B cell (primary cell): Measurements from ENCODE around the gene TMEM87B. TPM values are rescaled to one million over a fixed set of nuclear protein-coding genes. Genes with fewer than 3 reads are reported as not detected.
"Not testable (repeated sequence)": the region's sequence is repeated elsewhere in the genome, so short reads cannot be mapped to it uniquely, and the experiment has no call there.

Source experiments
- ATAC-seq: fragments of 200-7000 bp; cut with Tn5 transposase; one replicate; pipeline ENCODE4 v1.10.0; 2021; ENCODE audit warnings: low read depth, mild to moderate bottlenecking, moderate number of reproducible peaks, moderate library complexity
- CTCF ChIA-PET: fragments of 350-600 bp; sonication (Branson Sonifier 250); formaldehyde crosslinking; loops from one replicate; lab custom pipeline; 2021; ENCODE audit warnings: antibody characterized with exemption, inconsistent platforms; lab: Charles Lee
- POLR2A ChIA-PET: fragments of 350-600 bp; sonication (Branson Sonifier 250); formaldehyde crosslinking; loops from one replicate; lab custom pipeline; 2021; ENCODE audit warnings: antibody characterized with exemption; lab: Charles Lee
- DNase-seq: peaks from one replicate; pipeline ENCODE4 v3.0.0; 2013
- H2AFZ ChIP-seq: 2 replicates; pipeline ENCODE4 v1.6.1; 2012; ENCODE audit warnings: mild to moderate bottlenecking, low read depth, low read length; ENCODE audit not compliant: insufficient read depth, poor library complexity, severe bottlenecking
- H3K27ac ChIP-seq, 2 donors: 1 replicate in 1 of 2; 2 replicates in 1 of 2; pipeline ENCODE4 v1.5.1; 2012 to 2013; ENCODE audit warnings: low read length in 2 of 2, mild to moderate bottlenecking in 2 of 2, moderate library complexity in 1 of 2
- H3K27me3 ChIP-seq, 4 experiments: fragments of 200-600 bp in 1 of 4; sonication (generic) in 1 of 4; replicated peaks in 1 of 4; 1 replicate in 2 of 4; 2 replicates in 2 of 4; pipeline versions ENCODE4 v1.6.1 to v1.7.0; 2013 to 2016; ENCODE audit warnings: low read length in 3 of 4, mild to moderate bottlenecking in 2 of 4, mixed read lengths in 1 of 4, moderate library complexity in 1 of 4; ENCODE audit not compliant: insufficient read depth in 4 of 4, control insufficient read depth in 3 of 4; ENCODE audit errors: control extremely low read depth in 1 of 4
- H3K36me3 ChIP-seq, 2 experiments: replicated peaks in 1 of 2; 1 replicate in 1 of 2; 2 replicates in 1 of 2; pipeline versions ENCODE4 v1.6.1 to v1.7.1; 2013; ENCODE audit warnings: low read length in 1 of 2; ENCODE audit not compliant: insufficient read depth in 2 of 2, control insufficient read depth in 1 of 2; ENCODE audit errors: control extremely low read depth in 1 of 2, extremely low read depth in 1 of 2
- H3K4me1 ChIP-seq, 2 donors: fragments of 200-600 bp in 1 of 2; sonication (generic) in 1 of 2; 1 replicate in 1 of 2; 2 replicates in 1 of 2; pipeline versions ENCODE4 v1.5.1 to v1.6.1; 2013 to 2017; ENCODE audit warnings: low read length in 2 of 2; ENCODE audit not compliant: control insufficient read depth in 2 of 2, insufficient read depth in 2 of 2
- H3K4me2 ChIP-seq: replicated peaks from 2 replicates; pipeline ENCODE3; 2012; ENCODE audit warnings: mild to moderate bottlenecking, low read depth, low read length; ENCODE audit not compliant: poor library complexity, severe bottlenecking
- H3K4me3 ChIP-seq, 5 experiments: fragments of 200-600 bp in 1 of 5; sonication (generic) in 1 of 5; 1 replicate in 3 of 5; 2 replicates in 2 of 5; pipeline versions ENCODE4 v1.5.1 to v1.7.0; 2011 to 2016; ENCODE audit warnings: low read length in 4 of 5, mild to moderate bottlenecking in 4 of 5, low read depth in 2 of 5, control low read depth in 1 of 5, moderate library complexity in 1 of 5; ENCODE audit not compliant: insufficient read depth in 1 of 5; ENCODE audit errors: control extremely low read depth in 1 of 5, extremely low read depth in 1 of 5
- H3K79me2 ChIP-seq: fragments of 200-600 bp; sonication (generic); one replicate; pipeline ENCODE4 v1.6.0; 2016; ENCODE audit warnings: low read length; ENCODE audit not compliant: control insufficient read depth, insufficient read depth
- H3K9ac ChIP-seq: fragments of 200-600 bp; sonication (generic); 2 replicates; pipeline ENCODE4 v1.6.1; 2017; ENCODE audit warnings: mild to moderate bottlenecking, low read length, moderate library complexity
- H3K9me3 ChIP-seq, 3 donors: one replicate each; pipeline versions ENCODE4 v1.6.1 to v1.7.1; 2013; ENCODE audit warnings: low read length in 2 of 3; ENCODE audit not compliant: control insufficient read depth in 2 of 3, insufficient read depth in 1 of 3; ENCODE audit errors: control extremely low read depth in 1 of 3
- H4K20me1 ChIP-seq: 2 replicates; pipeline ENCODE4 v1.6.0; 2012; ENCODE audit warnings: mild to moderate bottlenecking, low read length; ENCODE audit not compliant: insufficient read depth, control insufficient read depth, poor library complexity, severe bottlenecking
- H3K27ac Mint-ChIP-seq: one replicate; pipeline ENCODE4 v1.8.0; 2021; ENCODE audit warnings: mixed read lengths
- H3K27me3 Mint-ChIP-seq: one replicate; pipeline ENCODE4 v1.8.0; 2021; ENCODE audit warnings: mixed read lengths
- H3K4me1 Mint-ChIP-seq: one replicate; pipeline ENCODE4 v1.8.0; 2021; ENCODE audit warnings: mixed read lengths
- H3K4me3 Mint-ChIP-seq: one replicate; pipeline ENCODE4 v1.8.0; 2021; ENCODE audit warnings: mixed read lengths
- H3K9me3 Mint-ChIP-seq: one replicate; pipeline ENCODE4 v1.8.0; 2022; ENCODE audit warnings: mixed read lengths; ENCODE audit not compliant: insufficient read depth
- EZH2 ChIP-seq: IDR thresholded peaks from 2 replicates; pipeline ENCODE4 v1.6.1; 2012; ENCODE audit warnings: borderline replicate concordance, low read depth, mild to moderate bottlenecking, moderate library complexity, low read length; ENCODE audit not compliant: insufficient read depth, poor library complexity, severe bottlenecking
- WGBS: methylation state at CpG from one replicate; pipeline ENCODE4 v1.1.5; 2013; ENCODE audit warnings: missing lambda C conversion rate; ENCODE audit not compliant: insufficient coverage; 5-methylcytosine and 5-hydroxymethylcytosine counted together
- intact Hi-C: fragments of 100-400 bp; cut with micrococcal nuclease; formaldehyde crosslinking; loops from one replicate; pipeline ENCODE4 v1.10.0; 2022
- polyA plus RNA-seq: library from polyadenylated mRNA; depleted of rRNA; stranded (reverse); fragments of >200 nt; gene quantifications from 2 replicates; pipeline ENCODE4 v1.2.3, GENCODE V29; 2012
- total RNA-seq, 2 donors: library from RNA; stranded (reverse); fragments of 120-200 nt in 1 of 2; gene quantifications; 1 replicate in 1 of 2; 2 replicates in 1 of 2; pipeline versions ENCODE4 v1.2.3 to v1.2.4, GENCODE V29; 2013 to 2022
- TF ChIP-seq, protein P1 (sequence below): fragments of 200-600 bp; IDR thresholded peaks from one replicate; pipeline ENCODE4 v1.8.0; 2022; ENCODE audit warnings: antibody characterized with exemption, mild to moderate bottlenecking

TMEM87B gene
- total and polyA plus RNA-seq, 2 donors (not counting 1 experiment from before 2014, with no cell fraction given), result 9.4 to 21.0 TPM

DNA sequence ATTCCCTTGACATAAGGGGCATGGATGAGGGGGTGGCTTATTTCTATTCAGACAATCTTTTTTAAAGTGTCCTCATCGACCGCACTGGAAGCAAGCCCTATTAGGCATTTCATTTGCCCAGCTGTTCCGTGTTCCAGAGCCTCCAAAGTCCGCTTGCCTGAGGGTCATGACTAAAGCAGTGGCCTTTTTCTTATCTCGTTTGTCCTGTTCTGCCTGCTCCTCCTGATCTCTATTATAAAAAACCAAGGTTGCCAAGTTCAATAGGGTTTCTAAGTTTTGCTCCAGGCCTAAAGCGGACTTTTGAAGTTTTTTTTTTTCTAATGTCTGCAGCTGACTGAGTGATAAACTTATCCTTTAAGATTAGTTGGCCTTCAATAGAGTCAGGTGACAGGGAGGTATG, 13.6 kb upstream of the TMEM87B start:
- H3K9me3 Mint-ChIP-seq, H3K79me2 ChIP-seq, H2AFZ ChIP-seq, H3K36me3 ChIP-seq, CTCF ChIA-PET, H3K27me3 Mint-ChIP-seq, H3K4me1 Mint-ChIP-seq, H4K20me1 ChIP-seq, ATAC-seq, intact Hi-C loops, DNase-seq, H3K27me3 ChIP-seq, POLR2A ChIA-PET, H3K4me3 ChIP-seq, H3K27ac ChIP-seq, H3K27ac Mint-ChIP-seq, H3K4me3 Mint-ChIP-seq, H3K4me1 ChIP-seq, H3K9ac ChIP-seq, H3K4me2 ChIP-seq: not testable (repeated sequence)
- WGBS, result 100% methylated on average over 5 of the region's 6 CpGs
- H3K9me3 ChIP-seq, result peaks cover 6 to 18% (median 6%) of the 10 kb centered on the region in 3 donors

DNA sequence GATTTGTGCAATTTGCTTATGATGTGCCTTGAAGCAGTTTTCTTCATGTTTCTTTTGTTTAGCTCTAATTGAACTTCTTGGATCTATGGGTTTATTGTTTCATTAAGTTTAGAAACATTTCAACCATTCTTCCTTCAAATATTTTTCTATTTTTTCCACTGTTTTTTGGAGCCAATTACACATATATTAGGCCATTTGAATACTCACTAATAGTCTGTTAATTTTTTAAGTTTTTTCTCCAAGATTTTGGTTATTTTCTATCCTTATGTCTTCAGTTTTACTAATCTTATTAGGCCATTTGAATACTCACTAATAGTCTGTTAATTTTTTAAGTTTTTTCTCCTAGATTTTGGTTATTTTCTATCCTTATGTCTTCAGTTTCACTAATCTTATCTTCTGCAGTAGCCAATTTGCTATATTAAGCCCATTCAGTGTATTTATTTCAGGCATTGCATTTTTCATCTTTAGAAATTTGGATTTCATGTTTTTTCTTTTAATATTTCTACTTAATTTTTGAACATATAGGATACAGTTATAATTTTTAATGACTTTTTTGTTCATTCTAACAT, 9.5 kb upstream of the TMEM87B start:
- H3K4me1 Mint-ChIP-seq, result no peaks in the 10 kb centered on the region

More for the DNA sequence above, 9.5 kb upstream of the TMEM87B start:
- Histone ChIP-seq H3K79me2 (no peaks in the 10 kb centered on the region), H3K27ac (no peak overlapping the region), H4K20me1 (no peaks in the 10 kb centered on the region), H2AFZ (no peak overlapping the region), H3K4me1 (no peaks in the 10 kb centered on the region), H3K27me3 (peaks cover 0 to 3% (median 0%) of the 10 kb centered on the region in 4 experiments), H3K36me3 (no peaks in the 10 kb centered on the region), H3K9ac (no peak overlapping the region), H3K9me3 (peaks cover 0 to 9% (median 1%) of the 10 kb centered on the region in 3 donors), H3K4me3 (no peak overlapping the region), H3K4me2 (no peak overlapping the region)
- DNase-seq (no peak), ATAC-seq (no peak)
- TF ChIP-seq, protein P1, sequence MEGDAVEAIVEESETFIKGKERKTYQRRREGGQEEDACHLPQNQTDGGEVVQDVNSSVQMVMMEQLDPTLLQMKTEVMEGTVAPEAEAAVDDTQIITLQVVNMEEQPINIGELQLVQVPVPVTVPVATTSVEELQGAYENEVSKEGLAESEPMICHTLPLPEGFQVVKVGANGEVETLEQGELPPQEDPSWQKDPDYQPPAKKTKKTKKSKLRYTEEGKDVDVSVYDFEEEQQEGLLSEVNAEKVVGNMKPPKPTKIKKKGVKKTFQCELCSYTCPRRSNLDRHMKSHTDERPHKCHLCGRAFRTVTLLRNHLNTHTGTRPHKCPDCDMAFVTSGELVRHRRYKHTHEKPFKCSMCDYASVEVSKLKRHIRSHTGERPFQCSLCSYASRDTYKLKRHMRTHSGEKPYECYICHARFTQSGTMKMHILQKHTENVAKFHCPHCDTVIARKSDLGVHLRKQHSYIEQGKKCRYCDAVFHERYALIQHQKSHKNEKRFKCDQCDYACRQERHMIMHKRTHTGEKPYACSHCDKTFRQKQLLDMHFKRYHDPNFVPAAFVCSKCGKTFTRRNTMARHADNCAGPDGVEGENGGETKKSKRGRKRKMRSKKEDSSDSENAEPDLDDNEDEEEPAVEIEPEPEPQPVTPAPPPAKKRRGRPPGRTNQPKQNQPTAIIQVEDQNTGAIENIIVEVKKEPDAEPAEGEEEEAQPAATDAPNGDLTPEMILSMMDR, result no peak
- no peak for TF ChIP-seq EZH2
- POLR2A ChIA-PET, result no interaction called here
- Mint-ChIP-seq H3K27me3 (peaks cover 9% of the 10 kb centered on the region), H3K9me3 (peaks cover 3% of the 10 kb centered on the region), H3K27ac (no peak overlapping the region), H3K4me3 (no peak overlapping the region)
- CTCF ChIA-PET, result interaction anchor here (2.5 kb wide), 1 partner anchor 158 kb away, joined by 13 read pairs; no protein-coding TSS in a partner anchor
- intact Hi-C loops, result no loop called here
